OCI-LY7 (cell line): Measurements from ENCODE around the gene TEDC1. TPM values are rescaled to one million over a fixed set of nuclear protein-coding genes. Genes with fewer than 3 reads are reported as not detected.
A peak's percentile ranks its signal among the peaks of the same experiment; 100 is the strongest.

Source experiments
- BruUV-seq: library from RNA; stranded (reverse); fragments of 400-500 nt; replicated peaks from 2 replicates; lab custom pipeline; 2021; lab: Mats Ljungman, UMichigan
- CTCF ChIA-PET: fragments of 300-600 bp; sonication (Branson Sonifier 250); formaldehyde crosslinking; loops from one replicate; lab custom pipeline; 2022; ENCODE audit warnings: antibody characterized with exemption; ENCODE audit not compliant: unreplicated experiment; lab: Charles Lee
- POLR2A ChIA-PET: fragments of 300-600 bp; sonication (Branson Sonifier 250); formaldehyde crosslinking; loops from one replicate; lab custom pipeline; 2022; ENCODE audit warnings: antibody characterized with exemption; lab: Charles Lee
- DNase-seq: peaks from one replicate; pipeline ENCODE4 v3.0.0-alpha.2; 2015; ENCODE audit warnings: low spot score
- H2AFZ ChIP-seq: fragments of 200-600 bp; sonication (generic), shearing (Covaris generic); 2 replicates; pipeline ENCODE4 v1.6.1; 2014; ENCODE audit warnings: mild to moderate bottlenecking, antibody characterized with exemption, low read length, moderate library complexity
- H3K27ac ChIP-seq: fragments of 200-600 bp; sonication (generic); 2 replicates; pipeline ENCODE4 v1.5.1; 2014; ENCODE audit warnings: mixed run types, low read depth, mild to moderate bottlenecking, moderate library complexity, low read length, inconsistent platforms; ENCODE audit not compliant: poor library complexity, severe bottlenecking
- H3K36me3 ChIP-seq: fragments of 200-600 bp; sonication (generic); 2 replicates; pipeline ENCODE4 v1.6.1; 2014; ENCODE audit warnings: mild to moderate bottlenecking, antibody characterized with exemption, low read length, moderate library complexity, mixed read lengths; ENCODE audit not compliant: insufficient read depth
- H3K4me1 ChIP-seq: fragments of 200-600 bp; sonication (generic); 2 replicates; pipeline ENCODE4 v1.5.1; 2014; ENCODE audit warnings: mild to moderate bottlenecking, low read length; ENCODE audit not compliant: insufficient read depth, poor library complexity, severe bottlenecking
- H3K4me2 ChIP-seq: fragments of 200-600 bp; sonication (generic); 2 replicates; pipeline ENCODE4 v1.6.1; 2014; ENCODE audit warnings: mild to moderate bottlenecking, low read length
- H3K4me3 ChIP-seq: fragments of 200-600 bp; sonication (generic); 2 replicates; pipeline ENCODE4 v1.5.1; 2014; ENCODE audit warnings: mild to moderate bottlenecking, low read depth, low read length; ENCODE audit not compliant: poor library complexity, severe bottlenecking
- H3K79me2 ChIP-seq: fragments of 200-600 bp; sonication (generic); 2 replicates; pipeline ENCODE4 v1.6.1; 2016; ENCODE audit warnings: low read depth, mild to moderate bottlenecking, low read length, moderate library complexity, mixed read lengths; ENCODE audit not compliant: insufficient read depth
- H3K9me2 ChIP-seq: fragments of 200-600 bp; sonication (generic); 2 replicates; pipeline ENCODE4 v1.6.1; 2016; ENCODE audit warnings: mild to moderate bottlenecking, low read length, mixed read lengths; ENCODE audit not compliant: insufficient read depth
- H3K9me3 ChIP-seq: fragments of 200-600 bp; sonication (generic); 2 replicates; pipeline ENCODE4 v1.6.1; 2014; ENCODE audit warnings: mild to moderate bottlenecking, mixed run types, low read length, mixed read lengths
- H4K20me1 ChIP-seq: fragments of 200-600 bp; sonication (generic); 2 replicates; pipeline ENCODE4 v1.6.1; 2014; ENCODE audit warnings: mild to moderate bottlenecking, antibody characterized with exemption, low read length, moderate library complexity, mixed read lengths; ENCODE audit not compliant: insufficient read depth
- CTCF ChIP-seq: fragments of 200-600 bp; sonication (generic); conservative IDR thresholded peaks from 2 replicates; pipeline ENCODE4 v1.5.1; 2014; ENCODE audit warnings: mild to moderate bottlenecking, antibody characterized with exemption, low read length, moderate library complexity, mixed read lengths
- EZH2phosphoT487 ChIP-seq: fragments of 200-600 bp; sonication (generic); IDR thresholded peaks from 2 replicates; pipeline ENCODE4 v1.6.1; 2018; ENCODE audit warnings: low read depth, borderline replicate concordance, mild to moderate bottlenecking, mixed run types, antibody characterized with exemption, low read length, moderate library complexity, mixed read lengths
- intact Hi-C: fragments of 100-400 bp; cut with micrococcal nuclease; formaldehyde crosslinking; loops from one replicate; pipeline ENCODE4 v1.10.0; 2022; ENCODE audit not compliant: unreplicated experiment
- total RNA-seq, 2 experiments: library from RNA; depleted of rRNA in 1 of 2; stranded (reverse); fragments of >200 nt in 1 of 2; shearing (Covaris generic) in 1 of 2; gene quantifications; 2 replicates each; pipeline ENCODE4 v1.2.3, GENCODE V29; 2014 to 2022

Gene TEDC1
- total RNA-seq, 2 experiments from 2014 or later = 53.2 to 55.8 TPM

- Histone ChIP-seq H3K36me3 (no peaks in the 10 kb centered on the region), H2AFZ (peak overlapping the region; percentile 60; the same call in 1 of the 2 replicates), H3K9me3 (no peaks in the 10 kb centered on the region), H3K4me2 (peak overlapping the region; percentile 70), H3K4me3 (peak overlapping the region; percentile 19), H3K27ac (no peak overlapping the region), H3K9me2 (no peaks in the 10 kb centered on the region), H4K20me1 (no peaks in the 10 kb centered on the region), H3K4me1 (peaks cover 15% of the 10 kb centered on the region), H3K79me2 (no peaks in the 10 kb centered on the region)
- TF ChIP-seq CTCF (peak; percentile 97), EZH2phosphoT487 (no peak)
- peak; percentile 83 for DNase-seq
- BruUV-seq = no TSS peak
- CTCF ChIA-PET = interaction anchor here (0.5 to 1.4 kb wide), 5 partner anchors 9 to 301 kb away, joined by 3 to 17 read pairs (median 5); partner anchors contain the start of gene TEDC1
- intact Hi-C loops = loop anchor here (1.0 to 2.0 kb wide), 2 partner anchors 47 to 110 kb away; no protein-coding TSS in a partner anchor
- POLR2A ChIA-PET = interaction anchor here (0.5 kb wide), 1 partner anchor 51 kb away, joined by 3 read pairs; no protein-coding TSS in a partner anchor
Observed at GRCh38 chr14:105480807-105481801, 9.9 kb upstream of the TEDC1 start.

GRCh38 chr14:105481886-105482457, 9.1 kb upstream of the TEDC1 start:
- intact Hi-C loops = loop anchor here (1.0 to 2.0 kb wide), 2 partner anchors 46 to 111 kb away; no protein-coding TSS in a partner anchor
- H3K27ac ChIP-seq = no peak overlapping the region
- no peaks in the 10 kb centered on the region for H3K79me2 ChIP-seq
- peak overlapping the region; percentile 7 for H3K4me3 ChIP-seq
- H3K36me3 ChIP-seq = no peaks in the 10 kb centered on the region
- no peaks in the 10 kb centered on the region for H3K9me3 ChIP-seq
- ChIA-PET POLR2A (interaction anchor here (1.2 kb wide), 1 partner anchor 51 kb away, joined by 3 read pairs; no protein-coding TSS in a partner anchor), CTCF (interaction anchor here (0.6 kb wide), 1 partner anchor 10 kb away, joined by 17 read pairs; no protein-coding TSS in a partner anchor)
- peaks cover 22% of the 10 kb centered on the region for H3K4me1 ChIP-seq
- DNase-seq = peak; percentile 80
- no peak overlapping the region for H2AFZ ChIP-seq
- no peaks in the 10 kb centered on the region for H4K20me1 ChIP-seq
- no peaks in the 10 kb centered on the region for H3K9me2 ChIP-seq
- peak overlapping the region; percentile 70; the same call in 1 of the 2 replicates for H3K4me2 ChIP-seq
- TF ChIP-seq EZH2phosphoT487 = no peak
- TF ChIP-seq CTCF = 0 out of 2 replicates have a peak, but pooled peaks have one; percentile 29
- no TSS peak for BruUV-seq
